Brain pericyte (primary cell): ENCODE data around the gene FYN.
"Not testable (repeated sequence)": the region's sequence is repeated elsewhere in the genome, so short reads cannot be mapped to it uniquely, and the experiment has no call there.

ENCODE experiments used
- DNase-seq: peaks from one replicate; pipeline ENCODE4 v3.0.0-alpha.2; 2012; ENCODE audit warnings: low read depth, low spot score

Gene FYN

DNA sequence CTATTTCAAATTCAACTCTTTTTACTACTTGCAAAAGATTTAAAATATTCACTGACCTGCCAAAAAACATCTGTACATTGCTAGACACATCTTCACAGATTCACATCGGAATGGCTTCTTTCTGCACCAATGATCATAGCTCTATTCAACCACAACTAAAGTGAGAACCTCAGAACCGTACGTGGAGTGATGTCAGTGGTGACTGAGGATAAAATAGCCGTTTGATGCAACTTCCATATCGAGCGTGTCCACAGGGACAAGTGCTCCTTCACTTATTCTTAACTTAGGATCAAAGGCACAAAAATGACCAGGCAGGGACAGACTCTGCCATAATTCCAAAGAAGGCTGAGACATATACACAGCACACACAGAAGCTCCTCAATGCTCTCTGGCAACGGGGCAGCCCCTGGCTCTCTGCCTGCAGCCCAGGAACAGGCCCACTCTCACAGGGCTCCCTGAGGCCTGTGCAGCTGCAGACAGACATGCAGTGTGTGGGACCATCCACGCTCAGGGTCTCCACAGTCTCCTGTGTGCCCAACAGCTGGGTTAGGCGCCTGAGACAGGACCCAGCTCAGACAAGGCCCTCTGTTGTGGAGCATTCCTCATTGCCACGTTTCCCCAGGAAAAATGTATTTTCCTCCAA, 22.8 kb downstream of the FYN start:
- DNase-seq, result no peak

DNA sequence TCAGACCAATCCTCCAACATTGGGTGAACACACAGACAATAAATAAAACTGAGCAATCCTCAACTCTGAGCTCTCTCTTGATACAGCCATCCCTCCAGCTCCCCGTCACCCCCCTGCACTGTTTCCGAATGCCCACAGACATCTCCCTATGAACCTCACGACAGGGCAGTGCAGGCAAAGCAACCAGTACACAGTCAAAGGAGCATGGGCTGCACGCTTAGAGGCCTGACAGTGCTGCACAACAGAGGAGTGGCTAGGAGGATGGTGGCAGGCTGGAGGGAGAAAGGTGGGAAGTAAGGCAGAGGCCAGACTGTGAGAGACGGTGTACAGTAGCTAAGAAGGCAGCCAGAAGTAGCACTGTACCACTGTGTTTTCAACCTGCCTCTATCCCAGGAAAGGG, 24.0 kb downstream of the FYN start:
- DNase-seq, result no peak

DNA sequence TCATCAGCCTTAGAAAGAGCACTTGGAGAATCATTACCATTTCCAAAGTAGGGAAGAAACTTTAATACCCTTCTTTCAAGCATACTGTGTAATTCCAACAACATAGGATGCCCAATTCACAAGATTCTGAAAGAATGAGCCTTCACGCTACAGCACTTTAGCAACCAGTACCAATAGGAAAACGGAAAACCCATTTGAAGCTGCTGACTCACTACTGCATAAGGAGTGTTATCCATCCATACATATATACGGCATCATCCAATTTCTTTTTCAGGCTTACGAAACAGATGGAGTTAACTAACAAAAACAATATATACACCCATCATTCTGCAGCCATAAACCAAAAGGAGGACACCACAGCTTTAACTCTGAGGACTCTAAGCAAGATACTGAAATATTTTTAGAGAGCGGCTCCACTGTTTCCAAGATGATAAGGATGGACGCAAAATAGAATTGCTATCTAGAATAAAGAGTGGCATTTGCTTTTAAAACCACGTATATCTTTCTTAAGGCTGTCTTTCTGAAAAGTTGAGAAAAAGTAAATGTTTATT, 24.9 kb downstream of the FYN start:
- no peak for DNase-seq

DNA sequence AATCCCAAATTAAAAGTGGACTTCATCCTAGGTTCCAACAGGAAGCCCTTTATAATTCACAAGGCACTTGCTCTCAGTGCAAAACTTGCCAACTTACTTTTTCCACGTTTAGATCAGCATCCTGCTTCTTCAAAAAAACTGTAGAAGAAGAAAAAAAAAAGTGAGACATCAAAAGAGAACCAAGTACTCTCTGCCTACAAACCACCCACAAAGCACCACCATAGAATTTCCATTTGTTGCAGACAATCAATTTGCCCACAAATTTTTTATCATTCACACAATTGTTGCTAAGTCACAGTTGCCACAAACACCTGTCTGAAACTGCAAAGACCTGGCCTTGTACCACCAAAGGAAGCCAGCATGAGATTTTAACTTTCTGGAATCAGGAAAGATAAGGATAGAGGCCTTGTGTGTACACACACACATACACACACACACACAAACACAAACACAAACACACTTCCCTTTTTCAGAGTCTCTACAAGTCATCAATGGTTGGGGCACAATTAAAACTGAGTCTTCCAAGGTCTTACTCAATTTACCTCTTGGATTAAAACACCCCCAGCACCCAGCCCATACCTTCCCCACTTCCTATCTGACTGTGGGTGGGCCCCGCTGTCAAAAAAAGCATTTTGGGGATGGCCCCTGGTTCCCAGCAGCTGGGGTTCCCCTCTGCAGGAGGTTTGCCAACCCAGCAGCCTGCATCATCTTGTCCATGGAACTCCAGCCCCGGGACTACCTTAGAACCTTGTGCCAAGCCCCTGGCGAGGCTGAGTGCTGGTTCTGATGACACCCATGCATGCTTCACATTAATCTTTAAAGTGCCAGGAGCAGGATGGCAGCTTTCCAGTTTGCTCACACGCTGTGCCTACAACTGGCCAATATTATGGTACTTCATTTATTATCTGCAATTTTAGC, 26.5 kb downstream of the FYN start:
- no peak for DNase-seq

DNA sequence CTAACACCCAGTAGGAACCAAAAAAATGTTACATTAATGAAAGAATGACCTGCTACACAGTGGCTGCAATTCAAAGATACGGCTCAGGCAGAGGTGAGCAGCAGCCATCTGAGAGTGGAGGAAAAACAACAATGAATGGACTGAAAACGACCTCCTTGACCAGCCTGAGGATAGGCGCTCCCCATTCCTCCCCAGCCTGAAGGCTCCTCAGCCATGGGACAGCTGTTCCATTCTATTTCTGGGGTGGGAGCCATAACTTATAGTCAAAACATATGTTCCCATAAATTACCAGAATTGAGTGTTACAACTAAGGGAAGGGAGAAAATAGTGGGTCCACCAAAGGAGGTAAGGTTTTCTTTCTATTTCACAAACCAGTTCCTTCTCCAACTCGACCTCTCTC, 27.2 kb downstream of the FYN start:
- no peak for DNase-seq

DNA sequence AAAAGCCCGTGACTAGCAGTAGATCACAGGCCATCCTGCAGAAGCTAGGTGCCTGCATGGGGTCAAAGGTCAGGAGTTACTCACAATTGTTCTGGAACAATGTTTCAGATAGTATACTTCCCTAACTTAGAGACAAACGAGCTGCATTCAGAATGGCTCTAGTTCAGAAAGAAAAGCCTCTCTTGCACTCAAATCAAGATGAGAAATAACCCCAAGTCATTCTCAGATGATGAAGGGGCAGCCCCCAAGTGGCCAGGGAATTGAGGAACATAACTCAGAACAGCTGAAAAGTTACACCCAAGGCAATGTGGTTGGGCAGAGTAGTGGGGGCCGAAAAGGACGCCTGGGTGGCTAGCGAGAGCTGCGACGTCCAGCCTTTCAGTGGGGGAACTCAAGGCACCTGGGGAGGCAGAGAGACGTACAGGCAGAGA, 27.8 kb downstream of the FYN start:
- no peak for DNase-seq

DNA sequence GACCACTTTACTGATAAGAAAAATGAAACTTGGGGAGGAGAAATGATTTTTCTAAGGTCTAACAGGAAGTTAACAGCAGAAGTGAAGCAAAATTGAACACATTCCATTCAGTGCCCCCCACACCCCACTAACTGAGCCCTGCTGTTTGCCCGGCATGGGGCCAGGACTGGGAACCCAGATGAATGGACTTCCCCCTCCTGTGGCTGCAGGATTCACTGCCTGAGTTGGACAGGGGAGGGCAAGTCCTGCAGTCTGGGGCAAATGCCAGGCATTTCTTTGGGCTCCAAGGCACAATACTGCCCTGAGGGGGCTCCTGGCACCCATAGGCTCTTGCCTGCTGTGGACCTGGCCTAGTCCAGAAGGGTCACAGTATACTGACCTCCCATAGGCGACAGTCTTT, 28.3 kb downstream of the FYN start:
- DNase-seq, result peak; percentile 12

DNA sequence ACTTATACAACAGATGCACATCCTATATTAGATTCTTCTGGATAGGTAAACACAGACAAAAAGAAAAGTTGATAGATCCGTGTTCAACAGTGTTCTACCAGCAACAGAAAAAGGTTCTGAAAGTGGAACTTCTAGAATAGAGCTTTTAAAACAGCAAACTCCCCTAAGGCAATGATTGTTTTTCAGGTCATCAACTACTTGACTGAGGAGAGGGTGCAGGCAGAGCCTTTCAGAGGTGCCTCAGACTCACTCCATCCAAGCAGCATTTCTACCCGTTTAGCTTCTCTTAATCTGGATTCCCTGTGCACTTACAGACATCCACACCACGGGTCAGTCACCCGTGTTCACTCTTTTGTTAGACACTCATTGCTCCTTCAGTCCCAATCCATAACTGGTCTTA, 28.9 kb downstream of the FYN start:
- DNase-seq, result no peak

DNA sequence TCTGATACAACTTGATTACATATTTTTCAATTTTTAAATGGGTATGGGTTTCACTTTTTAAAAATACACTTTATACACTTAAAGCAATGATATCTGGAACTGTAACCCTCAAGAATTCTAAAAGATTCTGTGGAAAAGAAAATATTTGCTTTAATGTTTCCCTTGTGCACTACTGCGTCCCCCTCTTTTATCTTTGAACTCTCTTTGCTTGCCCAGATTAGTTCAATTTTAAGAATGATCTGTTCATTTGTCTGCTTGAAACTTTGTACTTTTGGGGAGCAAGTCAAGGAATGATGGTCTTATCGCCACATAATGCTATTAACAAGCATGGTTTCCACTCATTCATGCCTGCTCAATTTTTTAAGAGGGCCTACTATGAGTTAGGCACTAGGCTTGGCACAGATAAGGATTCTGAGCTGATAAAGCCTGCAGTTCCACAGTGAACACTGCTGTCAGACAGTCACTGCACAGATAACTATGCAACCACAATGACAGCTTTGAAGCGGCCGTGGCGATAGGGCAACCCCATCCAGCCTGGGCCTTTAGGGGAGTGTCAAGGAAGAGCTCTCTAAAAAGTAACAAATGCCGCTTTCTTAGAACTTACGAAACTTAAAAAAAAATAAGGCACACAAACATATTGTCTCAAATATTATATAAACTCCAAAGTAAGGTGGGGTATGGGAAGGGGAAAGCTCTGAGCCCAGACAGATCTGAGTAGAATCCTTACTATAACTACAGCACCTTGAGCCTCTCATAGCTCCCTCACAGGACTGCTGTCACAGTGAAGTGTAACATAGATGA, 29.7 kb downstream of the FYN start:
- no peak for DNase-seq

DNA sequence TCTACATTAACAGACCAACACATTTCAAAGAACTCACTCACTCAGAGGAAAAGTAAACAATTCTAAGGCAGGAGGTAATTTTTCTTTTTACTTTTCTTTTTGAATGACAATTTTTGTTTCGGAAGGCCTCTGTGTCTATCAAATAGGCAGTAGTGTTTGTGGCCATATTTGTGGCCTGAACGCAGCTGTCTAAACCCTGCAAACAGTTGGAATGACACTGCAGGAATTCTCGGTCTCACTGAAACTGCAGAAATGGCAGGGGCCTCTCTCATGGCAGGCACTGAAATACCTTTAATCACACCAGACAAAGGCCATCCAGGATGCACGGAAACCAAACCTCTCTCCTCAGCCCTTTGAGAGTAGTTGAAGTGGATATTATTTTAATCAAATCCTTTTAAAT, 30.4 kb downstream of the FYN start:
- no peak for DNase-seq

DNA sequence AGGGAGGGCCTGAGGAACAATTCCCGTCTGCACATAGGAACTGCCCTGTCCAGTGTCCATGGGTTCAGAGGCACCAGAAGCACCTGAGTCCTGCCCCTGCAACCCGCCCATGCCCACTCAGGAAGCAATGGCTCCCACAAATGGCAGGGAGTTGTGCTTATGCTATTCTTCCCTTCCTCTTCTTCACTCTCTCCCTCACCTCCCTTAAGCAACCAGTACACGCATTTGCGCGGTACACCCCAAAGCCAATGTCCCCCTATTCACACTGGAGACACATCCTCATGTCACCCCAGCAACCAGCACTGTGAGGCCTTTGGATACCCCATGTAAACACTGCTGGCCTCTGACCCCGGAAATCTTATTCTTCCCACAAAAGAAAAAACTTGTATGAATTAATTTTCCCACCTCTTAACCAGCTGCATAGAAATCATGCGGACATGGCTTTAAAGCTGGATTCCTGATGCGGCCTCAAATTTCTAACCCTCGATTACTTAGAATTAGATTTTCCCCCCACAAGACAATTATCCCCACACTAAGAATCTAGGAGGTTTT, 30.9 kb downstream of the FYN start:
- no peak for DNase-seq

DNA sequence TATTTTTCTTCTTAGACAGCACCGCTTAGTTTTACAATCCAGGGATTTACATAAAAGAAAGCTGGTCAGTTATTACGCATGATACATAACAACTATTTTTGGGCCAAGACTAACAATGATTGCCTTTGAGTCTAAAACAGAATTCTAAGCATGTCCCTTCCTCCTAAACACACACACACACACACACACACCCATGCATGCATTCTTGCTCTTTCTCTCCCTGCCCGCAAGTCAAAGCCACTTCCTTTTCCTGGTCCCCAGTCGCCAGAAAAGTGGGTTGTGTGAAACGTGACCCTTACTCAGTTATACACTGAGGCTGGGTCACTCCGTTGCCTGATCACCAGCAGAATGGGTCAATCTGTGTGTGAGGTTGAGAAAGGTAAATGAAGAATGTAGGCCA, 31.4 kb downstream of the FYN start:
- no peak for DNase-seq

DNA sequence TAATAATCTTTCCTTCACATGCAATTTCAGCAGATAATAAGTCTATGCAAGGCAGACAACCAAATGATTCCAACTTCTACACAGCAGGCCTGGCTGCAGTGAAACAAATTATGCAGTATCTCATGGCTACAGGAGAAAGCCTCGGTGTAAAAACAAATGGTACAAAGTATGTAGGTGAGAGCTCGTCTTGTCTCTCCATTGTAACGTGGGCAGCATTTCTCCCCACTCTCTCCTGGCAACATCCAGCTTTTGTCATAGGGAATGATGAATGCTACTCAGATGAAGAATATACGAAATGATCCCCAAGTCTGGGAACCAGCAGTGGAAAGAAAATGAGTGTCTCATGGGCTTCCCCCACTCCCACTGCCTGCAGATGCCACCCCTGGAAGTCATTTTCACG, 32.4 kb downstream of the FYN start:
- DNase-seq, result no peak

DNA sequence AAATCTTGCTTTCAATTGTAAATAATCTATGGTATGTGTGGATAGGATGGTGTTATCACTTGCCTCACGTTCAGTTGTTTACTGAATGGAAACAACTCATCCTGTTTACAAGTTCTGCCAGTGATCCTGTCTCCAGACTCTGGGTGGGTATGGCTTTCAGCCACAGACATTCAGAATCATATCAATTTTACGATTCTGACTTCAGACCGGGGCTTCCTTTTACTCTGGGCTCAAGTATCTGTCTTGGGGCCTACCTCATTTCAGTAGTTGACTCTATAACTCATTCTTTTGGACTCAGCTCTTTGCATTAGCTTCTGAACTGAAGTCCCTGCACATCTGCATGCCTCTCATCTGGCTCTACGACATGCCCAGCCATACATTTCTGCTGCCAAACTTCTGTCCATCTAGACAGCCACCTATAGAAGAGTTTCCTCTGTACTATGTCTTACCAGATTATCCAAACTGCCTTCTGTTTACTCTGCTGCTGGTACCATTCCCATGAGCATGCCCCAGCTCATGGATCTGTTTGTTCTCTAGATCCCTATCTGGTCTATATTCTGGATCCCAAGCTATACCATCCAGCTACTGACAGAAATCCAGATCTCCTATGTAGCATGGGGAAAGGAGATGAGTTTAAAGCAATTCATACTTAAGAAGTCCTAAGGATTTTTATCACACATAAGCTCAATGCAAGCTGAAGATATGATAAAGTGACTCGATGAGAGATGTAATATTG, 34.3 kb downstream of the FYN start:
- no peak for DNase-seq

DNA sequence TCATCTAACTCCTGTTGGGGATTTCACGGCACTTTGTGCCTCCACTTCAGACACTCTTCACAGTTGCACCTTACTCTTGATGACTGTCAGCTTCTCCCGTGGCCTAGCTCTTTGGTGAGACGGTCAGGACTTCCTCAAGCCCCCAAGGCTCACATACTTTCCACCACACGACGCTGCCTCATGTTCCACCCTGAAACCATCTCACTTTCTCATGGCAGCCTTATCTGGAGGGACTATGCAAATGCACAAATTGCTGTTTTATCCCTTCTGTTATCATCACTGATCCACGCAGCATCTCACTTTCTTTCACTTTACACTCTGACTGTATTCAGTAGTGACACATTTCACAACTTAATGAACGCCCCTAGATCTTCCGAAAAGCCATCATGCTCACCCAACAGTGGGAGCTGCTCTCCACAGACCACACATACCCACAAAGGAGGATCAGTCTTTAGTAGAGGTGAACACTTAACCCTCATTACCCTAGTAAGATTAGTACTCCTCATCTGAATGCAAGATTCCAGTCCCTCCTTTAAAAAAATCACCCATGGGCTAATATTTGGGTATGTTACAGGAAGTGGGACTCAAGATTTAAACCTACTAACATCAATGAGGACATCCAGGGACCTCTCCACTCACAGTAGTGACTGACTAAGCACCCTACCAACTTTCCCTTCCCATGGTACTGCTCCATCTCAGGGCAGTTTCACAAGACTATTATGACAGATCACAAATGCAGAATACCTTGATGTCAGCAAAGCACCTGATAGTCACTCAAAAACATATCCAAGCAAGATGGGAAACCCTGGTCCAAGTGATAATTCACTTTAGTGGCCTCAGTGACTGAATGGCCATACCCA, 35.4 kb downstream of the FYN start:
- DNase-seq, result no peak

DNA sequence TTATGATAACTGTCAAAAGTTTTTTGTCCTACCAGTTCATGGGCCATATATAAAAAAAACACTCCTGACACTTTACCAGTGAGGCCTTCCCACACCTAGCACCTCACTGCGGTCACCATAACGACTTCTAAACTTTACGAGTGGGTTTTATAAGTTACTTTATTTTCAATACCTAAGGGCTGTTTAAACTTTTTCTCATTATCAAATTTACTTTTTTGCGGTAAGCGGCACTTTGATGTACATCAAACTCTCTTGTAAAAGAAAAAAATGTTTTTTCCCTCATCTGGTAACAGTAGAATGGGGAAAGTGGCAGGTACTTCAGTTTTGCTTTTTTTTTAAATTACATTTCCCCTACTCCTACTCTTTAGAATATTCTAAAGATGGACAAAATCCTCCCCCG, 36.2 kb downstream of the FYN start:
- no peak for DNase-seq

DNA sequence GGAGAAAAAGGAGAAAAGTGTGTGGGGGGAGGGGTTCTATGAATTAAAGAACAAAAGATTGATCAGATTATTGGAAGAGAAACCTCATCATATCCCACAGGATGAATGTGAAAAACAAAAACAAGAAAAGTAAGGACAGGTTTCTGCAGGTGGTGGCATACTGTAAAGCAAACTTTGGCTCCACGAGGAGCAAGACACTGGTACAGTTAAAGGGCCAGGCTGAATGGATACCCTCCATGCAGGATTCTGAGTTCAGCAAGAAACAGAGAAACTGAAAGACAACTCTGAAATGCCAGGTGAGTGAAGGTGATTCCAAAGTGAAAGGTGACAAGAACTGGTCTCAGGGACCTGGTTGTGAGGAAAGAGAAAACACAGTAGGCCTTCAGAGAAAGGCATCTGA, 37.4 kb downstream of the FYN start:
- no peak for DNase-seq

DNA sequence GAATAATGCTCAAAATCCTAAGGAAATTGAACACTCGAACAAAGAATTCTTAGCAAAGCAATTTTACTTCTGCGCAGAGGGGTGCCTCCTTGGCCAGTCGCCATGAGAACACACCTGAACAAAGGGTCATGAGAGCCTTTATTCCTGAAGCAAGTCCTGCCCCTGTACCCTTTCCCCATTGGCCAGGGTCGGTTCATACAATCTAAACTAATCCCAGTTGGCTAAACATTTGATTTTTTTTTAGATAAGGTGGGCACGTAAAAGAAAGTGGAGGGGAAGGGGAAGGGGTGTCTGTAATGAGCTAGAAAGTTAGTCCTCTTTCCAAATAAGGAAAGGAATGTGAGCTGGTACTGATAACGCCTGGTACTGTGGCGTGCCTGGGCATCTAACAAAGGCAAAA, 37.9 kb downstream of the FYN start:
- DNase-seq, result not testable (repeated sequence)

DNA sequence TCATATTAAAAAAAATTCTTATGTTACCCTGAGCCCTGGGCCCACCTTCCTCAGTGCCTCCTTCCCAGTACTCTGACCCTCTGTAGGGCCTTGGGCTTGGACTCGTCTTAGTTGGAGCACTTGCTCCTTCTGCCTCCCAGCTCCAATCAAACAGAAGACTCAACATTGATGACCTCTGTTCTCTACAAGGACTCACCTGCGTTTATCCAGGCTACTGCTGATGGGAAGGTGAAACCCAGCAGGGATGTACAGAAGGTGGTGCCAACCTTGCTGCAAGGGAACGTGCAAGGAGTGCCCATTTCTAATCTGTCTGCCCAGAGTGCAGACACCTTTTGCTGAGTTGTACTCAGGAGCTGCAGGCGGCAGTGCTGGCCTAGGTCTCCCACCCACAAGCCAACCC, 38.9 kb downstream of the FYN start:
- DNase-seq, result no peak

DNA sequence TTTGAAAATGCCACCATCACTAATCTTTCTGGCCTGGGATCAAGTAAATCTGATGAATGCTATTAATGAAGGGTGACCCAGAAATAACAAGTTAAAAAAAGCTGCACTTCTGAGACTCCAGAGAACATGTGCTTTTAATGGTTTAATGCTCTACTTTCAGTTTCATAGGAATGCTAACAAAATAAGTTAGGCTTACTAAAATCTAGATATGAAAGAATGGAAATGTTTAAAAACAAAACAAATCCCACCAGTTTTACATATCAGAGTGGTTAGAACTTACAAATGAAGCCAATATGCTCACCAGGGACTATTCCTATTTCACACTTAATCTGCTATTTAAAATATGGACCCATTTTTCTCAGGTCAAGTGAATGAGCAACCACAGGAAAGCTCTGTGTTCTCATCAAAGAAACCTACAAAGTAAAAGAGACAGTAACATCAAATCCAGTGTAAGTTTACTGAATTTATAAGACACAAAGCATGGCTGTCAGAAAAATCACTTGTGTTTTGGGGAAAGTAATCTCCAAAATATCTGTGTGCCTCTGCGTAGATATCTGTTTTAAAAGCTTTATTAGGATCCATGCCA, 40.3 kb downstream of the FYN start:
- DNase-seq, result no peak
